GM18873 (cell line): ENCODE measurements around the gene SEC31A.
"Not testable (repeated sequence)": the region's sequence is repeated elsewhere in the genome, so short reads cannot be mapped to it uniquely, and the experiment has no call there.

ENCODE experiments used
- ATAC-seq: cut with Tn5 transposase; IDR thresholded peaks from one replicate; pipeline ENCODE4 v1.9.1; 2021; ENCODE audit warnings: mild to moderate bottlenecking, moderate library complexity, moderate number of reproducible peaks; ENCODE audit not compliant: unreplicated experiment, low FRiP score

Gene SEC31A

GRCh38 chr4:82850684-82851083 lies 40.3 kb downstream of the SEC31A start:
- no peak for ATAC-seq

- ATAC-seq: no peak
These were observed 42.2 kb downstream of the SEC31A start for GRCh38 chr4:82848706-82849105.

- no peak for ATAC-seq
These were observed 48.4 kb downstream of the SEC31A start for GRCh38 chr4:82842593-82842992.

- no peak for ATAC-seq
These were observed 51.3 kb downstream of the SEC31A start for GRCh38 chr4:82839624-82840023.

- ATAC-seq: no peak
These were observed 57.1 kb downstream of the SEC31A start for GRCh38 chr4:82833696-82834313.

- ATAC-seq: not testable (repeated sequence)
These were observed 57.9 kb downstream of the SEC31A start for GRCh38 chr4:82833060-82833459.

- no peak for ATAC-seq
These were observed 65.5 kb downstream of the SEC31A start for GRCh38 chr4:82825425-82825824.

- ATAC-seq: no peak
These were observed 67.9 kb downstream of the SEC31A start for GRCh38 chr4:82823062-82823461.

GRCh38 chr4:82820689-82821088 lies 70.3 kb downstream of the SEC31A start:
- no peak for ATAC-seq

GRCh38 chr4:82818664-82819662 lies 72.0 kb downstream of the SEC31A start:
- ATAC-seq: no peak

- not testable (repeated sequence) for ATAC-seq
These were observed 74.1 kb downstream of the SEC31A start for GRCh38 chr4:82816874-82817273.

GRCh38 chr4:82814034-82814433 lies 76.9 kb downstream of the SEC31A start:
- ATAC-seq: no peak

- ATAC-seq: no peak
These were observed 79.1 kb downstream of the SEC31A start for GRCh38 chr4:82811838-82812341.

GRCh38 chr4:82811392-82811791 lies 79.6 kb downstream of the SEC31A start:
- ATAC-seq: no peak

- ATAC-seq: no peak
These were observed 80.8 kb downstream of the SEC31A start for GRCh38 chr4:82810176-82810575.

GRCh38 chr4:82809619-82810018 lies 81.3 kb downstream of the SEC31A start:
- ATAC-seq: no peak

- no peak for ATAC-seq
These were observed 87.2 kb downstream of the SEC31A start for GRCh38 chr4:82803746-82804145.

GRCh38 chr4:82802911-82803310 lies 88.0 kb downstream of the SEC31A start:
- ATAC-seq: no peak

- ATAC-seq: no peak
These were observed 88.9 kb downstream of the SEC31A start for GRCh38 chr4:82801910-82802521.

- no peak for ATAC-seq
These were observed 91.7 kb downstream of the SEC31A start for GRCh38 chr4:82799006-82799881.
